Germinal center (tissue), 1 donor: Measurements from ENCODE around the gene CCDC88B.
A peak's percentile ranks its signal among the peaks of the same experiment; 100 is the strongest.
"Not testable (repeated sequence)": the region's sequence is repeated elsewhere in the genome, so short reads cannot be mapped to it uniquely, and the experiment has no call there.

ENCODE experiments used
- DNase-seq: peaks from one replicate; pipeline ENCODE4 v3.0.0; 2012; ENCODE audit warnings: mixed read lengths, low spot score

CCDC88B gene

GRCh38 chr11:64305691-64306562, 34.1 kb upstream of the CCDC88B start:
- DNase-seq, result peak; percentile 32

GRCh38 chr11:64306563-64306875, 33.5 kb upstream of the CCDC88B start:
- no peak for DNase-seq

GRCh38 chr11:64306876-64307622, 33.0 kb upstream of the CCDC88B start:
- DNase-seq, result no peak

- DNase-seq, result not testable (repeated sequence)
These were observed 32.2 kb upstream of the CCDC88B start for GRCh38 chr11:64307795-64308194.

GRCh38 chr11:64312947-64313346, 27.1 kb upstream of the CCDC88B start:
- DNase-seq, result no peak

GRCh38 chr11:64313491-64314145, 26.4 kb upstream of the CCDC88B start:
- DNase-seq, result no peak

GRCh38 chr11:64314146-64314804, 25.7 kb upstream of the CCDC88B start:
- no peak for DNase-seq

- no peak for DNase-seq
These were observed 25.0 kb upstream of the CCDC88B start for GRCh38 chr11:64314805-64315561.

GRCh38 chr11:64315667-64316526, 24.1 kb upstream of the CCDC88B start:
- DNase-seq, result not testable (repeated sequence)

- DNase-seq, result no peak
These were observed 23.2 kb upstream of the CCDC88B start for GRCh38 chr11:64316672-64317324.

- DNase-seq, result peak; percentile 87
These were observed 22.6 kb upstream of the CCDC88B start, which contains the start of gene TRMT112 for GRCh38 chr11:64317325-64317960. TSS of gene TRMT112 (minus strand) at chr11:64317559. CDS start at chr11:64317526, 33 bp downstream.

GRCh38 chr11:64317961-64318765, 21.8 kb upstream of the CCDC88B start, which contains the start of gene PRDX5:
TSS of gene PRDX5 (plus strand) at chr11:64318121. CDS start at chr11:64318216, 95 bp downstream.
- DNase-seq, result peak; percentile 95

- DNase-seq, result no peak
These were observed 20.9 kb upstream of the CCDC88B start for GRCh38 chr11:64318766-64319761.

- no peak for DNase-seq
These were observed 19.4 kb upstream of the CCDC88B start for GRCh38 chr11:64320556-64320955.

GRCh38 chr11:64321026-64321425, 19.0 kb upstream of the CCDC88B start:
- no peak for DNase-seq

- no peak for DNase-seq
These were observed 18.5 kb upstream of the CCDC88B start for GRCh38 chr11:64321533-64321932.

- no peak for DNase-seq
These were observed 17.1 kb upstream of the CCDC88B start for GRCh38 chr11:64322925-64323260.
